Sigmoid colon (tissue), 4 donors: ENCODE measurements around the gene HORMAD2.

Source experiments
- CTCF ChIP-seq, 4 experiments: fragments of 450-650 bp in 3 of 4; fragments of 200-600 bp in 1 of 4; IDR thresholded peaks; one replicate each; pipeline ENCODE4 v1.5.1; 2016 to 2019; ENCODE audit warnings: antibody characterized with exemption in 4 of 4, mild to moderate bottlenecking in 3 of 4, moderate library complexity in 2 of 4
- EP300 ChIP-seq, 4 donors: sonication (generic); formaldehyde crosslinking; IDR thresholded peaks; one replicate each; pipeline ENCODE4 v1.6.1; 2017; ENCODE audit warnings: antibody characterized with exemption in 4 of 4
- POLR2A ChIP-seq, 2 donors: fragments of 450-650 bp; IDR thresholded peaks; one replicate each; pipeline ENCODE4 v1.6.1; 2016; ENCODE audit warnings: antibody characterized with exemption in 2 of 2, mild to moderate bottlenecking in 2 of 2, moderate library complexity in 2 of 2
- POLR2AphosphoS5 ChIP-seq, 4 donors: sonication (generic); formaldehyde crosslinking; IDR thresholded peaks; one replicate each; pipeline ENCODE4 v1.6.1; 2017; ENCODE audit warnings: antibody characterized with exemption in 4 of 4

DNA sequence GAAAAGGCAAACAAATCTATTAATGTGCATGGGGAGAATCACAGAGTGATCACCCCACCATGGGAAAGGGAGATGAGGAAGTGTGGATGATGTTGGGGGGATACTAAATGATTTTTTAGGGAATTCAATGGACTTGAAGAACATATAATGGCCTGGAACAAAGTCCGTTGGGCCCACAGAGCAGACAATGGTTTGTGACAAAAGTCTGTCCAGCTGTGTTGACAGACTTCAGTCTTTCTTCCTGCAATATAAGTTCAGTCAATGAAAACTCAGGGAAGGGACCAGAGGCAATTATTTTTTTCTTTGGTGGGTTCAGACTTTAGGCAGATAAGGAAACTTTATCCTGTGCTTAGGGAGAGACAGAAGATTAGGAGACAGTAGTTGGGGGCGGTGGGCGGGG lies 18.0 kb upstream of the HORMAD2 start:
- TF ChIP-seq CTCF (IDR thresholded peaks at IDR 0.05) (no peak), POLR2A (IDR thresholded peaks at IDR 0.05) (no peak), POLR2AphosphoS5 (IDR thresholded peaks at IDR 0.05) (no peak), EP300 (IDR thresholded peaks at IDR 0.05) (no peak)
